Measurements from ENCODE around the gene ST3GAL4. TPM values are rescaled to one million over a fixed set of nuclear protein-coding genes. Genes with fewer than 3 reads are reported as not detected.

ST3GAL4 gene
- total and polyA plus RNA-seq, 2 of the 8 experiments (the other 6 are each of a cell fraction or from before 2014, with no cell fraction given), result 15.6 to 20.0 TPM

- peak; percentile 65; the same call in 1 of the 2 replicates for TF ChIP-seq TBP (IDR thresholded peaks at IDR 0.05; ENCODE audit: low read depth, low read length)
- no peak for TF ChIP-seq CBX5 (IDR thresholded peaks at IDR 0.05; ENCODE audit: low read depth, low read length)
Measured at GRCh38 chr11:126452241-126453101, 97.0 kb downstream of the ST3GAL4 start.

More at GRCh38 chr11:126452241-126453101, 97.0 kb downstream of the ST3GAL4 start:
- H3K27ac ChIP-seq (ENCODE audit: low read depth, low read length), result no peak overlapping the region
- H3K4me2 ChIP-seq (ENCODE audit: insufficient read depth in 1 of 2, low read depth in 2 of 2, low read length in 2 of 2), result no peak overlapping the region
- H2AK5ac ChIP-seq (ENCODE audit: low read depth, low read length), result no peak overlapping the region
- H3K18ac ChIP-seq (ENCODE audit: extremely low read depth, low read length), result 0 out of 2 replicates have a peak overlapping the region, but pooled peaks have one; percentile 43
- H2BK5ac ChIP-seq (ENCODE audit: low read depth, low read length), result no peak overlapping the region
- no peak overlapping the region for H2BK120ac ChIP-seq (replicated peaks; ENCODE audit: low read depth, low read length)
- H4K20me1 ChIP-seq (replicated peaks in 1 of 2; ENCODE audit: control insufficient read depth in 1 of 2, insufficient read depth in 2 of 2, low read length in 2 of 2), result peaks cover 0 to 16% of the 10 kb centered on the region in 2 experiments
- H3K36me3 ChIP-seq (ENCODE audit: control insufficient read depth in 2 of 4, insufficient read depth in 4 of 4, low read length in 3 of 4), result no peaks in the 10 kb centered on the region; a peak in 1 of 8 replicates
- no peak overlapping the region for H4K5ac ChIP-seq (ENCODE audit: insufficient read length, low read depth, low read length)
- WGBS, 2 experiments (ENCODE audit: extremely low coverage in 1 of 2, insufficient coverage in 1 of 2, insufficient read length in 1 of 2, insufficient replicate concordance in 2 of 2, low coverage in 1 of 2, low lambda C conversion rate in 2 of 2, missing lambda C conversion rate in 1 of 2), result 81% methylated on average over 23 of the region's 24 CpGs; no CpG with 5 or more reads in 1 of the 2 experiments
- DNase-seq (ENCODE audit: low read depth in 1 of 2, low spot score in 2 of 2) (no peak), FAIRE-seq (no peak)
- no peak overlapping the region for H4K91ac ChIP-seq (replicated peaks; ENCODE audit: insufficient read length, low read length)
- H3K9ac ChIP-seq (replicated peaks in 1 of 4; ENCODE audit: extremely low read depth in 1 of 4, low read depth in 3 of 4, low read length in 3 of 4), result no peak overlapping the region
- no peak overlapping the region for H3K56ac ChIP-seq (replicated peaks; ENCODE audit: insufficient read length, low read depth, low read length)
- no peak overlapping the region for H2BK15ac ChIP-seq (ENCODE audit: low read length)
- H3K4ac ChIP-seq (replicated peaks; ENCODE audit: insufficient read length, low read depth, low read length), result no peak overlapping the region
- ChIA-PET POLR2A (ENCODE audit: partially characterized antibody) (interaction anchor here (0.9 to 1.2 kb wide), 2 partner anchors 27 to 37 kb away, joined by 3 read pairs; no protein-coding TSS in a partner anchor), CTCF (ENCODE audit: partially characterized antibody) (interaction anchor here (0.6 to 3.6 kb wide), 14 partner anchors 9 to 264 kb away, joined by 3 to 25 read pairs (median 3); no protein-coding TSS in a partner anchor)
- H3K79me1 ChIP-seq (ENCODE audit: low read depth, low read length), result peaks cover 4% of the 10 kb centered on the region
- H4K8ac ChIP-seq (ENCODE audit: extremely low read depth, insufficient read depth, low read length), result peak overlapping the region; percentile 36; the same call in 1 of the 2 replicates
- no peaks in the 10 kb centered on the region for H3K27me3 ChIP-seq (replicated peaks in 1 of 4; ENCODE audit: control insufficient read depth in 3 of 4, extremely low read depth in 1 of 4, insufficient read depth in 3 of 4, low read length in 3 of 4)
- no peak overlapping the region for H2BK20ac ChIP-seq (ENCODE audit: low read length)
- no peak overlapping the region for H3K14ac ChIP-seq (ENCODE audit: insufficient read length)
- H3K79me2 ChIP-seq (ENCODE audit: control insufficient read depth in 1 of 2, insufficient read depth in 2 of 2, low read length in 2 of 2), result no peaks in the 10 kb centered on the region
- H3K23ac ChIP-seq (ENCODE audit: insufficient read length), result no peak overlapping the region
- peaks cover 18% of the 10 kb centered on the region for H3K23me2 ChIP-seq (ENCODE audit: low read depth, low read length)
- peaks cover 7 to 12% of the 10 kb centered on the region in 2 experiments; a peak in 3 of 4 replicates for H3K9me3 ChIP-seq (ENCODE audit: insufficient read depth in 2 of 2, low read depth in 1 of 2, low read length in 1 of 2)
- H2BK12ac ChIP-seq (ENCODE audit: low read depth, low read length), result no peak overlapping the region
- H3K4me1 ChIP-seq (replicated peaks in 1 of 4; ENCODE audit: control insufficient read depth in 3 of 4, insufficient read depth in 4 of 4, low read length in 3 of 4), result peaks cover 0 to 6% (median 0%) of the 10 kb centered on the region in 4 experiments; a peak in 1 of 7 replicates
- H3K4me3 ChIP-seq (ENCODE audit: extremely low read depth in 1 of 4, insufficient read depth in 2 of 4, low read depth in 3 of 4, low read length in 4 of 4), result no peak overlapping the region
- H2AFZ ChIP-seq (ENCODE audit: low read length), result no peak overlapping the region
